NCI-H128 (cell line): ENCODE results near the gene DIS3.
"Not testable (repeated sequence)": the region's sequence is repeated elsewhere in the genome, so short reads cannot be mapped to it uniquely, and the experiment has no call there.

ENCODE experiments used
- DNase-seq: peaks from one replicate; lab custom pipeline; 2025; ENCODE audit not compliant: unreplicated experiment; lab: John Stamatoyannopoulos, UW

DIS3 gene, protein sequence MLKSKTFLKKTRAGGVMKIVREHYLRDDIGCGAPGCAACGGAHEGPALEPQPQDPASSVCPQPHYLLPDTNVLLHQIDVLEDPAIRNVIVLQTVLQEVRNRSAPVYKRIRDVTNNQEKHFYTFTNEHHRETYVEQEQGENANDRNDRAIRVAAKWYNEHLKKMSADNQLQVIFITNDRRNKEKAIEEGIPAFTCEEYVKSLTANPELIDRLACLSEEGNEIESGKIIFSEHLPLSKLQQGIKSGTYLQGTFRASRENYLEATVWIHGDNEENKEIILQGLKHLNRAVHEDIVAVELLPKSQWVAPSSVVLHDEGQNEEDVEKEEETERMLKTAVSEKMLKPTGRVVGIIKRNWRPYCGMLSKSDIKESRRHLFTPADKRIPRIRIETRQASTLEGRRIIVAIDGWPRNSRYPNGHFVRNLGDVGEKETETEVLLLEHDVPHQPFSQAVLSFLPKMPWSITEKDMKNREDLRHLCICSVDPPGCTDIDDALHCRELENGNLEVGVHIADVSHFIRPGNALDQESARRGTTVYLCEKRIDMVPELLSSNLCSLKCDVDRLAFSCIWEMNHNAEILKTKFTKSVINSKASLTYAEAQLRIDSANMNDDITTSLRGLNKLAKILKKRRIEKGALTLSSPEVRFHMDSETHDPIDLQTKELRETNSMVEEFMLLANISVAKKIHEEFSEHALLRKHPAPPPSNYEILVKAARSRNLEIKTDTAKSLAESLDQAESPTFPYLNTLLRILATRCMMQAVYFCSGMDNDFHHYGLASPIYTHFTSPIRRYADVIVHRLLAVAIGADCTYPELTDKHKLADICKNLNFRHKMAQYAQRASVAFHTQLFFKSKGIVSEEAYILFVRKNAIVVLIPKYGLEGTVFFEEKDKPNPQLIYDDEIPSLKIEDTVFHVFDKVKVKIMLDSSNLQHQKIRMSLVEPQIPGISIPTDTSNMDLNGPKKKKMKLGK

GRCh38 chr13:72781451-72782439, at the start of gene DIS3, which contains the start of gene PIBF1:
DIS3 (minus strand) TSS chr13:72781900; CDS start chr13:72781832, 68 bp downstream.
PIBF1 (plus strand) TSS chr13:72782133; CDS start chr13:72783470, 1,337 bp downstream.
- peak; percentile 96 for DNase-seq

DNA sequence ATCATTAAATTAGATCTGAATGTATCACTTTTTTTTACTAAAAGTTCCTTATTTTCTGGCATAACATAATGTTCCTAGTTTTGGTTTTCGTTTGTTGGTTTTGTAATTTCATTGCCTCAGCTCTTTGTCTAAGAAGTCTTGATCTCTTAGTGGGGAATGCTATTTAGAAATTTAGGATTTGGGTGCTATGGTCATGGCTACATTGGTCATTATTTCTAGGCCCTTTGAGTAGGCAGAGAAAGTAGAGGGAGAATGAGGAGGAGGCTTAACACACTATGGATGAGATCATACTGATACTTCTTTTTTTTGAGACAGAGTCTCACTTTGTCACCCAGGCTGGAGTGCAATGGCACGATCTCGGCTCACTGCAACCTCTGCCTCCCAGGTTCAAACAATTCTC, 42.0 kb upstream of the DIS3 start:
- DNase-seq: no peak

DNA sequence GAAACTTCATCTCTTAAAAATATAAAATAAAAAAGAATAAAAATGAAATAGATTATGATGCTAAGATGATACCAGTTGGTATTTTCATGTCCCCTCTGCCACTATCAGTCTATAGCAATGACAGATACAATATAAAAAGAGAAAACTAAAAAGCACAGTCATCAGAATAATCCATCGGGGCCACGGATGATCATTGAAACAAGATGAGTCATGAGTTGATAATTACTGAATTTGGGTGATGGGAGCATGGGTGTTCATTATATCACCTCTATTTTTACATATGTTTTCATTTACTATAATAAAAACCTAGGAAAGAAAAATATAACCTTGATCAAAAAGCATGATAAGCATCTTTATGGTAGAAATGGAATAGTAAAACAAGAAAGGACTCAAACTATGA, 41.4 kb upstream of the DIS3 start:
- DNase-seq: no peak

- DNase-seq: no peak
Observed at GRCh38 chr13:72820898-72821279, 39.2 kb upstream of the DIS3 start.

DNA sequence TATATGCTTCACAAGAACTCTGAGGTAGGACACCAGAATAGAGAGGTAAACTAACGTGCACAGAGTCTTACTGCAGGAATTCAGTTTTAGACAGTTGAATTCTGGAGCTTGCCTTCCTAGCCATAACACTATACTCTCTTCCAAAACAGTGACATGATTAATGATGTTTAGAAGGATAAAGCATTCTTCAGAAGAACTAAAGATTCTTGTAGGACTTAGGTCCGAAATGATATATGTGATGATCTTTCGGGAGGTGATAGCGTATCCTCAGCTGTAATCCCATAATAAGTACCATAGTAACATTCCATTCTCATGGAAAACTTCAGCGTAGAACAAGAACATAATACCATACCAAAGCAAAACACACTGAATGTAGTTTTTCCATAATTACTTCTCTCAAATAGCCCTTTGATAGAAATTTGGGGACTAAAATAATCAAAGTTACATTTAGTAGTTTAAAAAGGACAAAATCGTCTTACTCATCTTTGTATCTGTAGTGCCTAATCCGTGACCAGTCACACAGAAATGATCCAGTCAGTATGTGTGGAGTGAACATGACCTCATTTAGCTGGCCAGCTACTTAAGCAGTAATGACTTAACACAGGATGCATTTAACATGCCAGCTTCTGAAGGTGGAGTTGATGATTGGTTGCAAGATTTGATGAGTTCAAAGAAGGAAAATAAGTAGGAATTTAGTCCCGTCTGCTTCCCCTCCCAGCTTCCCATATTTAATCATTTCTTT, 38.6 kb upstream of the DIS3 start:
- no peak for DNase-seq

- DNase-seq: no peak
Observed at GRCh38 chr13:72808917-72809500, 27.3 kb upstream of the DIS3 start.

DNA sequence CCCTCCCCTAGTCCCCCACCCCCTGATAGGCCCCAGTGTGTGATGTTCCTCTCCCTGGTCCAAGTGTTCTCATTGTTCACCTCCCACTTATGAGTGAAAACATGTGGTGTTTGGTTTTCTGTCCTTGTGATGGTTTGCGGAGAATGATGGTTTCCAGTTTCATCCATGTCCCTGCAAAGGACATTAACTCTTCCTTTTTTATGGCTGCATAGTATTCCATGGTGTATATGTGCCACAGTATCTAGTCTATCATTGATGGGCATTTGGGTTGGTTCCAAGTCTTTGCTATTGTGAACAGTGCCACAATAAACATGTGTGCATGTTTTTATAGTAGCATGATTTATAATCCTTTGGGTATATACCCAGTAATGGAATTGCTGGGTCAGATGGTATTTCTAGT, 24.8 kb upstream of the DIS3 start:
- not testable (repeated sequence) for DNase-seq

- no peak for DNase-seq
Observed at GRCh38 chr13:72805676-72806346, 24.1 kb upstream of the DIS3 start.

- no peak for DNase-seq
Observed at GRCh38 chr13:72804301-72804700, 22.6 kb upstream of the DIS3 start.

- no peak for DNase-seq
Observed at GRCh38 chr13:72798817-72799216, 17.1 kb upstream of the DIS3 start.

- DNase-seq: no peak
Observed at GRCh38 chr13:72792640-72793039, 10.9 kb upstream of the DIS3 start.

DNA sequence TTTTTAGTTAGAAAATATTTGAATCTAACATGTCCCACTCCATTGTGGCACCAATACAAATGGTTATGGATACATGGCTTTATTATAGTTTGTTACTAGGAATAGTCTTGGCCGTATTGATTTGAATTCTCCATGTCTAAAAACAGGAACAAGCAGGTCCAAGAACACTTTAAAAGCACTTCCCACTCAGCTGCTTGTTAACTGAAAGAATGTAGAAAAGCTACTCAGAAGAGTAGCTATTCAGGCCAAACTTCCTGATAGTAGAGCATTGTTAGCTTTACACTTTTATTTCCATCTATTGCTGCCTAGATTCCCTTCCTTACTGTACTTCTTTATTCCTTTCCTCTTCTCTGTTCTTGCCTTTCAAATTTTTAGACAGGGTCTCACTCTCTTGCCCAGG, 7.1 kb upstream of the DIS3 start:
- DNase-seq: no peak

DNA sequence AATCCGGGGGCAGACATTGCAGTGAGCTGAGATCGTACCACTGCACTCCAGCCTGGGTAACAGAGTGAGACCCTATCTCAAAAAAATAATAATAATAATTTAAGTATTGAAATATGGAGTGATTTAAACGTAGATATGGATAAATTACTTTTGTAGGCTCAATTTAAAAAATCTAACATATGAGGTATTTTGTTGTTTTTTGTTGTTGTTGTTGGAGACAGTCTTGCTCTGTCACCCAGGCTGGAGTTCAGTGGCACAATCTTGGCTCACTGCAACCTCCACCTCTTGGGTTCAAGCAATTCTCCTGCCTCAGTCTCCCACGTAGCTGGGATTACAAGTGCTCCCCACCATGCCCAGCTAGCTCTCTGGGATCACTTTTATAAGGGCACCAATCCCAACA, 3.0 kb upstream of the DIS3 start:
- DNase-seq: not testable (repeated sequence)

DNA sequence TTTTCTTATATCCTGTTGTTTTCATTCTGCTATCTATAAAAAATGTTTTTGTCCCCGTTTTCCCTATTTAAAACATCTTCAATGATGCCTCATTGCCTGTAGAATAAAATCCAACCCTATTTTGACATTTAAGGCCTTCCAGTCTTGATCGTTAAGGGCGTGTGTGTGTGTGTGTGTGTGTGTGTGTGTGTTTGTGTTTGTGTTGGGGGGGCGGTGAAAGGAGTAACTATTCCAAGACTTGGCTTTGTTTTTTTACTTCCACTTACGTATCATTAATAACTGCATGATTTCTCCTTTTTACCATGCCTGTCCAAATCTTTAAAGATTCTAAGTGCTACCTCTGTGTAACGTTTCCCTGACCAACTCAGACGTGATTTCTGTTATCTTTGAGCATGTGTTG, 1.0 kb upstream of the DIS3 start:
- no peak for DNase-seq

DNA sequence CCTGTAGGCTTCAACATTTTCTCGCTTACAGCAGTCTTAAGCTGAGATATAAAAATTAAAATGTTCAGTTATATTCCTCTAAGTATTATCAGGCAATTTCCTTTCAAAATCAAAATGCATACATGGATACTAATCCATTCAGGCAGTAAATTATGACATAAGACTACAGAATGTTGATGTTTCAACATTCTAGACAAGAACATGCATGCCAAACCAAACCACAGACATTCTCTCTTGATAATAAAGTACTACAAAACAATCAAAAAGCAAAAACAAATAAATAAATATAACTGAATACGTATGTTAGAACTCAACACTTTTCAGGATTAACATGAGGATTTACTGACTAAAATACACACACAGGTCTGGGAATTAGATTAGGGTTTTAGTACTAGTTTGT, 7.7 kb downstream of the DIS3 start:
- no peak for DNase-seq

- DNase-seq: no peak
Observed at GRCh38 chr13:72763411-72763810, 18.3 kb downstream of the DIS3 start.

DNA sequence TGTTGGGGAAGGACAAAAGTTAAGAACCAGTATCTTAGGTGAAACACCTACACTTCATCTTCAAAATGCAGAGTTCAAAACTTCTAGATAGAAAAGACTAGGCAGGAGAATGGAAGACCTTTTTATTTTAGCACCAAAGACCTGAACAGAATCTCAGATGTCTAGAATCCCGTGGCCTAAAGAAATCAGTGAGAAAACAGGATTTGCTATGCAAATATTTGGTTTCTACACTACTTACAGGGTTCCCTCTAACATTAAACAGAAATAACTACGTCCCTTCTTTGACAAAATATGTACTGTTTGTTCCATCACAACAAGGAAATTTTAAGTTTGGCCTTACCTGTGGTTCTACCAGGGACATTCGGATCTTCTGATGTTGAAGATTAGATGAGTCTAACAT, 21.5 kb downstream of the DIS3 start:
- no peak for DNase-seq

DNA sequence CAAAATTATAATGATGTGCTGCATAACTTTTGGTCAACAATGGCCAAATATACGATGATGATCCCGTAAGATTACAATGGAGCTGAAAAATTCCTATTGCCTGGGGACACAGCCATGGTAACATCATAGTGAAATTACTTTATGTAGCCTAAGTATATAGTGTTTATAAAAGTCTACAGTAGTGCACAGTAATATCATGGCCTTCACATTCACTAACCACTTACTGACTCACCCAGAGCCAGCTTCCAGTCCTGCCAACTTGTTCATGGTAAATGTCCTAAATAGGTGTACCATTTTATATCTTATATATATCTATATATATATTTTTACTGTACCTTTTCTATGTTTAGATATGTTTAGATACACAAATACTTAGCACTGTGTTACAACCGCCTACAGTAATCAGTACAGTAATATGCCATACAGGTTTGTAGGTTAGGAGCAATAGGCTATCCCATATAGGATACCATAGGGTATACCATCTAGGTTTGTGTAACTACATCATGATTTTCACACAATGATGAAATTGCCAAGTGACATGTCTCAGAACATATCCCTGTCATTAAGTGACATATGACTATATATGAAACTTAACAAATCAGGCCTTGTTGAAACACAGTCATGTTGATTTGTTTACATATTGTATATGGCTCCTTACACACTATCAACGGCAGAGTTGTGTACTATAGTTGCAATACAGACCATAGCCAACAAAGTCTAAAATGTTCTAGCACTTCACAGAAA, 23.7 kb downstream of the DIS3 start:
- DNase-seq: no peak
